Right renal cortex interstitium (tissue), 3 donors: ENCODE results near the gene GGCX. TPM values are rescaled to one million over a fixed set of nuclear protein-coding genes. Genes with fewer than 3 reads are reported as not detected.

Source experiments
- polyA plus RNA-seq, 3 donors: library from polyadenylated mRNA; unstranded; fragments of 120-200 nt; gene quantifications; one replicate each; pipeline ENCODE4 v1.2.1, GENCODE V29; 2013; ENCODE audit not compliant: insufficient read length in 3 of 3

GGCX gene
- polyA plus RNA-seq, 3 donors: 37.7 to 41.8 (median 38.1) TPM

Other genes with a start within 250 kb of the GGCX start
- gene TGOLN2, start 233.5 kb downstream of the GGCX start, polyA plus RNA-seq: 100 to 1,000 TPM; 114 to 125 (median 124) TPM
- gene RETSAT, start 207.0 kb downstream of the GGCX start, polyA plus RNA-seq: 10 to 100 TPM; 14.2 to 26.0 (median 25.2) TPM
- 10 to 100 TPM; 24.3 to 28.6 (median 25.1) TPM for gene ELMOD3, start 206.7 kb downstream of the GGCX start, polyA plus RNA-seq
- gene CAPG, start 151.1 kb downstream of the GGCX start, polyA plus RNA-seq: 100 to 1,000 TPM in 2 of 3 donors, 10 to 100 TPM in 1; 94.7 to 131 (median 105) TPM
- gene SH2D6, start 142.8 kb downstream of the GGCX start, polyA plus RNA-seq: under 1 TPM; 0.50 to 0.83 (median 0.82) TPM
- gene MAT2A, start 22.3 kb downstream of the GGCX start, polyA plus RNA-seq: 100 to 1,000 TPM; 325 to 366 (median 347) TPM
- 100 to 1,000 TPM in 2 of 3 donors, 10 to 100 TPM in 1; 92.1 to 124 (median 118) TPM for gene VAMP8, start 16.1 kb upstream of the GGCX start, polyA plus RNA-seq
- gene VAMP5, start 22.9 kb upstream of the GGCX start, polyA plus RNA-seq: 10 to 100 TPM; 39.0 to 51.5 (median 47.0) TPM
- gene RNF181, start 34.3 kb upstream of the GGCX start, polyA plus RNA-seq: 100 to 1,000 TPM; 144 to 158 (median 144) TPM
- 10 to 100 TPM; 33.2 to 35.6 (median 33.9) TPM for gene TMEM150A, start 41.2 kb upstream of the GGCX start, polyA plus RNA-seq
- gene C2orf68, start 50.6 kb upstream of the GGCX start, polyA plus RNA-seq: 10 to 100 TPM; 50.1 to 55.1 (median 51.5) TPM
- 10 to 100 TPM; 75.1 to 79.9 (median 79.5) TPM for gene USP39, start 54.7 kb upstream of the GGCX start, polyA plus RNA-seq
- under 1 TPM in 1 of 3 donors, not detected in 2; 0.24 TPM for gene SFTPB, start 106.7 kb upstream of the GGCX start, polyA plus RNA-seq
- gene GNLY, start 132.9 kb upstream of the GGCX start, polyA plus RNA-seq: under 1 TPM in 2 of 3 donors, not detected in 1; 0.17 to 0.44 TPM
- gene ATOH8, start 192.5 kb upstream of the GGCX start, polyA plus RNA-seq: 10 to 100 TPM; 11.0 to 12.9 (median 11.2) TPM